ENCODE data around the gene GABARAP.

Gene GABARAP
- 6.0 to 6.4 reads per million in 2 donors for total RNA-seq

DNA sequence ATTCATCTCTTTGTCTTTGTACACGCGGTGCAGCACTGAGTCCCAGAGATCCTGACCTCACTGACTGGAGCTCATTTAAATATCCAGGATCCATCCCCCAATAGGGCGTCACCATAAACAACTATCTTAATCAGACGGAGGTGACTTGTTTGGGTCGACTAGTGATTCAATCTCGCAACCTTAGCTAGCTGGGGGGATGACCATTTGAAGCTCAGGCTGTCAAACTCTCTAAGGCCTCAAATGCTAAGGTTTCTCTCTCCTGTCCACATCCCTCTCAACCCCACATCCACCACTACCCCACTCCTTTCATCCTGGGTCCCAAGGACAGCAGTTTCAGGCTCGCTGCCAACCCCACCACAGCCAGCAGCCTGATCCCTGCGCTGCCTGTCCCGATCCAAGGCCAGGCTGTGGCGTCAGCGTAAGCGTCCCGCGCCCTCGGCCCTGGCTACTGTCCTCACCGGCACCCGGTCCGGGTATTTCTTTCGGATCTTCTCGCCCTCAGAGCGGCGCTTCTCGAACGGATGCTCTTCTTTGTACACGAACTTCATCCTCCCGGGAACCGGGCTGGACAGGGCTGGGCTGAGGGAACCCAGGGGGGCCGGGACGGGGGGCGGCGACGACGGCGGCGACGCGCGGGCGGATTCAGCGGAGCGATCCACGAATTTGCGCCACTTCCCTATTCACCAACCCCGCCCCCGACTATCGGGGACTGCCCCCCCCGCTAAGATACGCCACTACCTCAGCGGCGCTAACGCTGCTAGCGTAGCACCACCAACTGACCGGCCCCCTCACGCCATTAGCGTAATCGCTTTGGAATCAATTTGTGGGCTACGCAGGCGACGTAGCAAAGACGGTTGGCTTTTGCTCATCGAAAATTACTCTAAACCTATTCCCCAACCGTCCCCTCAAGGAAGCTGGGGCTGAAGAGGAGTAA is at the start of gene GABARAP:
GABARAP (minus strand) TSS at position 667 of the 934 bp plus-strand sequence; CDS start at position 548, 119 bp downstream.
- peak; percentile 74 for DNase-seq

- no peak for DNase-seq
Observed at GRCh38 chr17:7290685-7291084, 48.4 kb upstream of the GABARAP start.

GRCh38 chr17:7290166-7290565 is 47.9 kb upstream of the GABARAP start:
- no peak for DNase-seq

DNA sequence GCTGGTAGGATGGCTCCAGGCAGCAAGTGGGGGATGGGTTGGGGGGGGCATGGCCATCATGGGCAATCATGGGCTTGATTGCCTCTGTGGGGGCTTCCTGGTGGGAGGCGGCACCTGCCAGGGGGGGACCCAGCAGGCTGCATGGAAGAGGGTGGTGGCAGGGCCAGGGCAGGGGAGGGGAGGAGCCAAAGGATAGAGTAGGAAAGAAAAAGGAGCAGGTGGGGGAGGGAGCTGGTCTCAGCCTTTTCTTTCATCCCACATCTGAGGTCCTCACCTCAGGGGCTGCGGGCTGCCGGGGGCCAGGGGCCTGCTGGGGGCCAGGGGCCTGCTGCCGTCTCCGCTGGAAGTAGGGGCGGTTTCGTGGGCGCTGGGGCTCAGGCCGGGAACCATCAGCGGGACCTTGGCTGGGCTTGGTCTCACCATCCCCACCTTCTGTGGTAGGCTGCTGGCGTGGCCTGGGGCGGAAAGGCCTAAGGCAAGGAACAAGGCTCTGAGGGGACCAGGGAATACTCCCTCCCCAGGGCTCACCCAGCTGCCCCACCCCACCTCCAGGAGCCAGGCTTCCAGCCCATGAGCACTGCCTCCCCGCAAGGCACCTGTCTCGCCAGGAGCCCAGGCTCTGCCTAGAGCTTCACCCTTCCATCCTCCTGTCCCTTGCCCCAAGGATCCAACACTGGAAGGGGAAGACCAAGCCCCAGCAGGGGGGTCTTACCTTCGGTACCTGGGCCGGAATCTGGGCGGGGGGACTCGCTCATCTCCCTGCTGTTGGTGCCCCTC is 47.2 kb upstream of the GABARAP start:
- no peak for DNase-seq

DNA sequence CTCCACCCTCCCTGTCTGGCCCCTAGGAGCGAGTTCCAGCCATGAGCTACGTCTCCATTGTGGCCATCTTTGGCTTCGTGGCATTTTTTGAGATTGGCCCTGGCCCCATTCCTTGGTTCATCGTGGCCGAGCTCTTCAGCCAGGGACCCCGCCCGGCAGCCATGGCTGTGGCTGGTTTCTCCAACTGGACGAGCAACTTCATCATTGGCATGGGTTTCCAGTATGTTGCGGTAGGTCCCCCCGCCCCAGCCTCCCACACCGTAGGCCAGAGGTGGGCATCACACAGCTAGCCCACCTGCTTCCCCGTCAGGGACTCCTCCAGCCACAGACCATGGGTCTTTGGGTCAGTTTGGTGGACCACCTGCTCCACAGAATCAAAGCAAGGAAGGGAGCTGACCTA is 43.4 kb upstream of the GABARAP start:
- DNase-seq = no peak

GRCh38 chr17:7284911-7285310 is 42.7 kb upstream of the GABARAP start:
- DNase-seq = no peak

- no peak for DNase-seq
Observed at GRCh38 chr17:7283471-7284216, 41.4 kb upstream of the GABARAP start.

DNA sequence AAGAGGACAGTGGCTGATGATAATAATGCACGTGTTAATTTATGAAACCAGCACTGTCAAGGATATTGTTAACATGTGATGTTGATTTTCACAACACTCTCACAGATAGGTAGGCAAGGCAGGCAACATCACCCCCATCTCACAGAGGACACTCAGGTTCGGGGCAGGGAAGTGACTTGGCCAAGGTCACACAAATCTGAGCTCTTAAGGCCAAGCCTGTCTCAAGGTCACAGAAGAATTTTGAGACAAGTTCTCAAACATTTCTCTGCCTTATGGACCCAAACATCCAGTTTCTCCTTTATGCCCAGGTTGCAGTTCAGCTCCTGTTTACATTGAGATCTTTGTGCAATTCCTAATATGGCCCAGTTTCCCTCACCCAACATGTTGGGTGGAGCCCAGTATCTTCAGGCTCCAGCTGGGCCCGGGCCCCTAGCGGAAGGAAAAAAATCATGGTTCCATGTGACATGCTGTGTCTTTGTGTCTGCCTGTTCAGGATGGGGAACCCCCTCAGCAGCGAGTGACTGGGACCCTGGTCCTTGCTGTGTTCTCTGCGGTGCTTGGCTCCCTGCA is 40.6 kb upstream of the GABARAP start:
- no peak for DNase-seq

DNA sequence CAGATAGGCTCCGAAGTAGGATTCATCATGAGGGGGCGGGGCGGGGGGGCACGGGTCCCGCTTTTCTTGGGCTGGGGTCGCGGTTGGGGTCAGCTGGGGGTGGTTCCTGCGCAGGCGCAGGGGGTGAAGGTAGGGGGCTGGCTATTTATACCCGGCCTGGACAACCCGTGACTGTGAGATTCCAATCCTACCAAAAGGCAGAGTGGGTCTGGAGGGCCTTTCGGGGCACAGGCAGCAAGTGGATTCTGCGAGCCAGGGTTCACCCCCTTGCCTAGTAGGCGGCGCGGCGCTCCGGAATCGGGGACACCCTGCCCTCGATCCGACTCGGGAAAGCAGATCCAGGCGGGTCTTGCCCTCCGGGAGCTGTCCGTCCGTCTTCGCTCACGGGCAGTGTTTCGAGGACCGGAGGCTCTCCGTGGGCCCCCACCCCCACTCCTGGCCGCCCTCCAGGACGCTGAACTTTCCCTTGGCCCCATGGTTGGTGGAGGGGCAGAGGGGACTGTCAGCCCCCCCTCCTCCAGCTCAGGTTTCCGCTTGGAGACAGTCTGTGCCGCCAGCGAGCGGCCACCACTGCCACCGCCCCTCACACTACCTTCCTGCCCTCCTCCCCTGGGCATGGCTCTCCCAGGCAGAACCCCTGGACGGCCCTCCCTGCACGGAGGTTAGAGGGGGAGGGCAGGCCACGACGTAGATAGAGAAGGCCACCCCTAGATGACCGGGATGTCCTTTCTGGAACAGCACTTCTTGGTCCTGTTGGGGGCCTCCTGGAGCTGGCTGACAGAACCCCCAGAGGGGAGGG is 39.9 kb upstream of the GABARAP start:
- no peak for DNase-seq

- DNase-seq = peak; percentile 43
Observed at GRCh38 chr17:7281074-7281952, 39.1 kb upstream of the GABARAP start, which contains the start of gene SLC2A4. TSS of gene SLC2A4 (plus strand) at chr17:7281718. CDS start at chr17:7281935, 217 bp downstream.

- DNase-seq = peak; percentile 42
Observed at GRCh38 chr17:7280519-7281073, 38.3 kb upstream of the GABARAP start.

DNA sequence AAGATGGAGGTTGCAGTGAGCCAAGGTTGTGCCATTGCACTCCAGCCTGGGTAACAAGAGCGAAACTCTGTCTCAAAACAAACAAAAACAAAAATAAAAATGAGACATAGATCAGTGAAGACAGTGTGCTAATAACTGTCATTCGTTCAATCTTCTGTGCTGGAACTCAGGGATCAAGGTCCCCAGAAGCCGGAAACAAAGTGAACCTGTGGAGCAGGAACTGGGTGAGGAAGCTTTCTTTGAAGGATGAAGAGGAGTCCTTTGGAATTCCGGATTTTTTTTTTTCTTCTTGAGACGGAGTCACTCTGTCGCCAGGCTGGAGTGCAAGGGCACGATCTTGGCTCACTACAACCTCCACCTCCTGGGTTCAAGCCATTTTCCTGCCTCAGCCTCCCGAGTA is 37.2 kb upstream of the GABARAP start:
- DNase-seq = no peak

- DNase-seq = no peak
Observed at GRCh38 chr17:7266784-7267183, 24.5 kb upstream of the GABARAP start.

DNA sequence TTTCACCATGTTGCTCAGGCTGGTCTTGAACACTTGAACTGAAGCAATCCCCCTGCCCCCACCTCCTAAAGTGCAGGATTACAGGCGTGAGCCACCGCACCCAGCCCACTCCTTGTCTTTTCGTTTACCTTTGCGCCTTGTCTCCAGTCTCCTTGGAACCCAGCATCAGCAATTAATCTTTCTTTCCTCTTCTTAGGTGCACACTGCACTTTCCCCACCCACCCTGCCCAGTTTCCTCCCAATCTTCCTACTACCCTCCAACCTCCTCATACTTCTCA is 21.5 kb upstream of the GABARAP start:
- DNase-seq = no peak

DNA sequence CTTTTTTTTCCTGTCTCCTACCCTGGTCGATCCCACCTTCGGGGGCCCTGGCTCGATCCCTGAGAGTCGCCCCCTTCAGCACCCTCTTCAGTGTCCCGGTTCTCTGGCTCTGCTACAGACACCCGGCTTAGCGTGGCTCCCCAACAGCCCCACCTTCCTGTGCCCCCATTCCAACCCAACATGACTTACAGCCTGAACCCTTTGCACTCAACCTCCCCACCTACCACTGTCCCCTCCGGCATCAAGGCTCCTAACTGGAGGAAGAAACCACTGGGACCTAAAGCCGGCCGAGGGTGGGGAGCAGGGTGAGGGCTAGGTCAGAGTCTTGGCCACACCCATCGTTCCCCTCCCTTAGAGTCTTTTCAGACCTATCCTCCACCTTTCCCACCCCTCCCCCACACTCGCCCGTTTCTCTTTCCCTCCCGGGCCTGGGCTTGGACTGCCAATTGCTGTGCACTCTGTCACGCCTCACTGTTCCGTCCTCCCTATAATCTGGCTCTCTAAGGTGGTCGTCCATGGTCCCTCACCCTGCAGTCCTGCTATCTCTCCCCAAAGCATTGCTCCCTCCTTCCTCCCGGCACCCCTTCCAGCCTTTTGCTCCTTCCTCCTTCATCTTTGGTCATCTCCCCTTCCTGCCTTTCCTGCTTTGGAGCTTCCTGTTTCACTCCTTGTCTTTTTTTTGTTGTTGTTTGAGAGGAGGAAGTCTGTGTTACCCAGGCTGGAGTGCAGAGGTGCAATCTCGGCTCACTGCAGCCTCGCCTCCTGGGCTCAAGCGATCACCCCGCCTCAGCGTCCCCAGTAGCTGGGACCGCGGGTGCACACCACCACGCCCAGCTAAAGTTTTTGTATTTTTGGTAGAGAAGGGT is 20.9 kb upstream of the GABARAP start:
- no peak for DNase-seq

DNA sequence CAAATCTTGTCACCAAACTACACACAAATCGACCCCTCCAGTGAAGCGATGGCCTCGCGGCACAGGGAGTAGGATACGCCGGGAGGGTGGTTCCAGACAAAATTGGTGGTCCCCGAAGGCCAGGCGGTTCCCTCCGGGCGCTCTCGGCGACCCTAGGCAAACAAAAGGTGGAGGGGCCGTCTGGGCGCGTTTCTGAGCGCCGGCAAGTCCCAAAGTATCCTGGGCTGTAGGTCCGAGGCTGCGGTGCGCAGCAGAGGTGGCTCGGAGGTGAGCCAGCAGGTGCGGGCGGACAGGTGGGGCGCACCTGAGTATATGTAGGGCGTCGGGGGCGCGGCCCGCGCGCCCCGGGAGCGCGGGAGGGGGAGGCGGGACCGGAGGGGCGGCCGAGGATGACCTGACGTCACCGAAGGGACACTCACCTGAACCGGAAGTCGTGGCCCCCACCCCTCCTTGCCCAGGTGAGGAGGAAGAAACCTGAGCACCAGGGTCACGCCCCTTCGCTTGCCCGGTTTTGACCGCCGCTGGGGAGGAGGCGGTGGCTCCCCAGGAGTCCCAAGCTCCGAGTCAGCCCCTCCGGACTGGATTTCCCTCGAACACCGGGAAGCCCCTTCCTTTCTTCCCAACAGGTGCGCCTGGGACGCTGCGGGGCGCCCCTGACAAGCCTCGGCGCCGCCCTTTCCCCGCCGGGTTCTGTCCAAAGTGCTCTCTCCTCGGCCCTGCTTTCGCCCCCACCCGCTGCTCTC is 20.1 kb upstream of the GABARAP start, which contains the start of gene CLDN7:
CLDN7 (minus strand) TSS at position 287 of the 743 bp plus-strand sequence. CDS start 435 bp downstream, outside the sequence.
- no peak for DNase-seq

DNA sequence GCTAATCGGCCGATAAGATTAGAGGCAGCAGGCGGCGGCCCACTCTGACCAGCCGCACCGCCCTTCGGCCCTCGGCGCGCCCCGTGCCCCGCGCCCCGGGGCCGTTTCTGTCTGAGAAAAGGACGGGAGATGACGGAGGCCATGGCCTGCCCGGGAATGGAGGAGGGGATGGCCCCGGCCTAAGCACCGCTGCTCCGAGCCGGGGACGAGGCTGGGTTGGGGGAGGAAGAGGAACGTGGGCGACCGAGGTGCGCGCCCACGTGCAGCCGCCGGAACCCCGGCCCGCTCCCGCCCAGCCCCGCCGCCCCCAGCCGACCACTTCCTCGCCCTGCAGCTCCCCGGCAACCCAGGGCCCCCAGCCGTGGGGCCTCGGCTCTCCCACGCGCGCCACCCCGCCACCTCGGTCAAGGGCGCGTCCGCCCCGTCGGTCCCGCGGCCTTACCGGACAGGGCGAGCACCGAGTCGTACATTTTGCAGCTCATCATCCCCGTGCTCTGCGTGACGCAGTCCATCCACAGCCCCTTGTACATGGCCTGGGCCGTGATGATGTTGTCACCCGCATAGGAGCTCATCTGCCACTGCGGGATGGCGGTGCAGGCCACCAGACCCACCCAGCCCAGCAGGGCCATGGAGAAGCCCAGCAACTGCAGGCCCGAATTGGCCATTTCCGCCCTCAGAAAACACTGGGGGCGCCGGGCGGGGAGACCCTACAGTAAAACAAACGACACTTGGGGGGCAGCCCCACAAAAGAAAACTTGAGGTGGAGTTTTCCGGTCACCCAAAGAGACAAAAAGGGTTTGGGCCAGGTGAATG is 19.3 kb upstream of the GABARAP start:
- no peak for DNase-seq

Measured in activated gamma-delta T cell (primary cell).